GM21447 (cell line): Measurements from ENCODE around the gene SNRPD3.

Experiments
- ATAC-seq: cut with Tn5 transposase; IDR thresholded peaks from one replicate; pipeline ENCODE4 v1.9.1; 2021; ENCODE audit not compliant: unreplicated experiment

SNRPD3 gene

GRCh38 chr22:24566899-24567511, 11.2 kb downstream of the SNRPD3 start:
- ATAC-seq = no peak

- ATAC-seq = no peak
Observed at GRCh38 chr22:24567668-24568067, 11.9 kb downstream of the SNRPD3 start.

DNA sequence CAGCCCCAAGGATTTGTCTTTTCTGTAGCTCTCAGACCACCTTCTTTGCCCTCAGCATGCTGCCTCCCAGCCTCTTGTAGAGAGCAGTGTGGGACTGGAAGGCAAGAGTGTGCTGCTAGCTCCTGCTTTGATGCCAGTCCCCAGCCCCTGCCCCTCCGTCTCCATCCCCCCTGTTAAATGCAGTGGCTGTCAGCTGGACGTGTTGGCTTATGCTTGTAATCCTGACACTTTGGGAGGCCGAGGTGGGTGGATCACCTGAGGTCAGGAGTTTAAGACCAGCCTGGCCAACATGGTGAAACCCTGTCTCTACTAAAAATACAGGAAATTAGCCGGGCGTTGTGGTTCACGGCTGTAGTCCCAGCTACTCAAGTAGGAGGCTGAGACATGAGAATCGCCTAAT, 15.5 kb downstream of the SNRPD3 start:
- ATAC-seq = no peak

GRCh38 chr22:24576778-24577177, 21.0 kb downstream of the SNRPD3 start:
- ATAC-seq = no peak

DNA sequence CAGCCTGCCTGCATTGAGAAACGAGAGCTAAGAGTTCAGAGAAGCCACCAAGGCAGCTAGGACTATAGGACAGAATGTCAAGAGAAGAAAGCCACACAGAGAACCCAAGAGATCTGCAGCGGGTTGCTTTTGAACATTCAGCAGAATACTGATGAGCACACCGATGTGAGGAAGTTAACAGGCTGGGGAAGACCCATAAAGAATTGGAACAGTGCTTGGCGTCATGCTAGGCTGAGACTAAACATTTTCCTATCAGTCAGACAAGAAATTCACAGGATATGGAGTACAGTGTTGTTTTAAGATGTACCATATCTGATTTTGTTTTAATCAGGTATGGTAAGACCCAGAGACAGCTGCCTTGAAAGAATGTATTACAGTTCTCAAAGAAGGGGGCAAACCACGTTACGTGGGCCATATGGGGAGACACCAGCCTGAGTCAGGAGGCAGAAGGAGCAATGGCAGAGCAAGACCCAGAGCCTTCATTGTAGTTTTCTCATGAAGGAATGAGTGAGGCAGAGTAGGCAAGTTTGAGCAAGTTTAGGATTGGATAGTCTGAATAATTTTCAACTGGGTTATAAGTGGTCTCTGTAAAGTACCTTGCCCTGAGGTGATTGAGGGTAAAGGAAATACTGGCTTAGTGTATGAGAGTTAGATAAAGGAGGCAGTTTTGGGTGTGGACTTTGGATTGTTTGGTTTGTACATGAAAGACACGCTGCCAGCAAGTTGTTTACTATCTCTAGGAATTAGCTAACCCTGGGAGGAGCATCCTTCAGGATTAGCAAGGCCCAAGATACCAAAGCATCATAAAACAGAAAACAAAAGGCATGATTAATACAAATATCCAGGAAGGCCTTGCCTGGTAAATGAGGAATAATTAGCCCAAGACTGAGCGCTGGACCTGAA, 22.8 kb downstream of the SNRPD3 start:
- ATAC-seq = no peak

- no peak for ATAC-seq
Observed at GRCh38 chr22:24579258-24579601, 23.4 kb downstream of the SNRPD3 start.

DNA sequence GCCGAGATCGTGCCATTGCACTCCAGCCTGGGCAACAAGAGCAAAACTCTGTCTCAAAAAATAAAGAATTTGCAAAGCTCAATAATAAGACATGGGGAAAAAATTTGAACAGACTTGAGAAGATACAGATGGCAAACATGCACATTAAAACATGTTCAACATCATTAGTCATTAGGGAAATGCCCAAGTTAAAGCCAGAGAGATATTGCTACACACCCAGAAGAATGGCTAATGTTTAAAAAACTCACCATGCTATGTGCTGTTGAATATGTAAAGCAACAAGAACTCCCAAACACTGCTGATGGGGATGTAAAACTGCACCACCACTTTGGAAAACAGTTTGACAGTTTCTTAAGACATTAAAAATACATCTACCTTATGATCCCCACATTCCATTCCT, 24.5 kb downstream of the SNRPD3 start:
- no peak for ATAC-seq

DNA sequence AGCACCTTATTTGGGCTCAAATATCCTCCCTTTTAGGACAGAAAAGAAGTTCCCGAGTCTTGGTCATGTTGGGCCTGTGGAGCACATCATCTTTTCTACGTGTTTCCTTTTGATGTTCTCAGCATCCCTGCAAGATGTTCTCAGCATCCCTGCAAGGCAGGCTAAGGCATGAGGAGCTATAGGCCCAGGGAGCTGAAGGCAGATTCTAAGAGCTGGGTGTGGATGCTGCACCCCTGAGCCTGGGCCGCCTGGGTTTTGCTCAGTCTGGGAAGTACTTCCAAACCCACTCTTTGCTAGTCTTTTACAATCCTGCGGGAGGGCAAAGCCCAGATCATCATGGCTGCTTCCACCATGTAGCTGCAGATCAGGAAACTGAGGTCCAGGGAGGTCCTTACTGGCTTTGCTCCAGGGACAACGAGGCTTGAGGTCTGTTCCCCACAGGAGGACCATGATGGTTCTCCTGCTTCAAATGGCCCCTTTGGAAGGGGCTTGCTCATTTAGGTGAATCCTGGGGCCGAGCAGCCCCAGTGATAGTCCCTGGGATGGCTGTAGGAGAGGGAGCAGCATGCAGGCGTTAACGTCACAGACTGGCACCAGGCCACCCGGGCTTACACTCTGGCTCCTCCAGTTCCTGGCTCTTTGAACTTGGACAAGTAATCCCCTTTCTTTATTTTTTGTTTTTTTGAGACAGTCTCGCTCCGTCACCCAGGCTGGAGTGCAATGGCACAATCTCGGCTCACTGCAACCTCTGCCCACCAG, 26.4 kb downstream of the SNRPD3 start:
- no peak for ATAC-seq

DNA sequence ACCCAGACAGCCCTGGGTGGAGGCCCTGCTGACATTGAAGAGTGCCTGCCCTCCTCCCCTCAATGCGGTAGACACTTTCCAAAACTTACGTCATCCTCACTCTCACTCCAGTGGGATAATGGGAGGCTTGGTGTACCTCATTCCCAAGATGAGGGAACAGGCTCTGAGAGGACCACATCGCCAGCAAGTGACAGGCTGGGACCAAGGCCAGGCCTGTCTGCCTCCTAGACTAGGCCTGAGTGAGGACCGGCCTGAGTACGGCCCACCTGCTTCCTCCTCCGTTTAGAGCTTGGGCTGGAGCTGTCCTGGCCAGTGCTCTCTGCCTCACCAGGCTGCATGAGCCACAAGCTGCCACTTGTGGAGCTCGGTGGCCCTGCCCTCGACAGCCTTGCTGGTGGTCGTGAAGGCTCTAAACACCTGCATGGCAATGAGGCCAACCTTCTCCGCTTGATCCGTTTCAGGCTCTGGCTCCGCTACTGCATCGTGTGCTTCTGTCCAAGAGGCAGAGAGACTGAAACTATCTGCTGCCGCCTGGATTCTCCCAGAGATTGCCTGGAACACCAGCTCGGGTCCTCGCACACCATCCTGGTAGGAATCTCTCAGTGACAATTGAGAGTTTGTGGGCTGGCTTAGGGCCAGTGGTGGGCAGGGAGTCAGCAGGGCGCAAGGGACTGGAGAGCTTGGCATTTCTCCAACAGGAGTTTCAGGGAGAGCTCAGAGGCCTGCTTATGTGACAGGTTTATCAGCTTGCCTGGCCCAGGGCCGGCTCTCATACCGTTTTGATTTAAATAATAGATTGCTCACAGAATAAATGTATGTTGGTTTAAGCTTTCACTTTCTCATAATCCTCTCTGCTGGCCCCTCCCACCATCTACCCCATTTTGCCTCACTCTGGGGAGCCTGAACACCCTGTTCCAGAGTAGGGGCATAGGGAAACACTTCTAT, 27.7 kb downstream of the SNRPD3 start:
- no peak for ATAC-seq

GRCh38 chr22:24584166-24584790, 28.5 kb downstream of the SNRPD3 start:
- no peak for ATAC-seq

GRCh38 chr22:24584871-24585411, 29.1 kb downstream of the SNRPD3 start:
- no peak for ATAC-seq

DNA sequence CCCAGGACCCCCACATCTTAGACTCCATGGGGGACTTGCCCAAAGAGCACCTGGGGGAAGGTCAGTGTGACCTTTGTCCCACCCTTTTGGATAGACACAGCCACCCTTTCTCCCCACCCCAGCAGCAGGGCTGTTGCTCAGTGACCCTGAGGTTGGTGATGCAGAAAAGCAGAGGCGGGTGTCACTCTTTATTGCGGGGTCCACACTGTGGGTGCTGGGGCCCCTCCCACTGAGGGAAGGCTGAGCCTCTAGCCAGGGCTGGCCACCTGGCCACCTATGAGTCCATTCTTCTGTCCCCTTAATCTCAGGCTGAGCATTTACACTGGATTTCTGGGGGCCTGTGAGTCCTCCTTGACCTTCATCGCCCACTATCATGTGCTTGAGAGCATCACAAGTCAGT, 29.7 kb downstream of the SNRPD3 start:
- no peak for ATAC-seq

DNA sequence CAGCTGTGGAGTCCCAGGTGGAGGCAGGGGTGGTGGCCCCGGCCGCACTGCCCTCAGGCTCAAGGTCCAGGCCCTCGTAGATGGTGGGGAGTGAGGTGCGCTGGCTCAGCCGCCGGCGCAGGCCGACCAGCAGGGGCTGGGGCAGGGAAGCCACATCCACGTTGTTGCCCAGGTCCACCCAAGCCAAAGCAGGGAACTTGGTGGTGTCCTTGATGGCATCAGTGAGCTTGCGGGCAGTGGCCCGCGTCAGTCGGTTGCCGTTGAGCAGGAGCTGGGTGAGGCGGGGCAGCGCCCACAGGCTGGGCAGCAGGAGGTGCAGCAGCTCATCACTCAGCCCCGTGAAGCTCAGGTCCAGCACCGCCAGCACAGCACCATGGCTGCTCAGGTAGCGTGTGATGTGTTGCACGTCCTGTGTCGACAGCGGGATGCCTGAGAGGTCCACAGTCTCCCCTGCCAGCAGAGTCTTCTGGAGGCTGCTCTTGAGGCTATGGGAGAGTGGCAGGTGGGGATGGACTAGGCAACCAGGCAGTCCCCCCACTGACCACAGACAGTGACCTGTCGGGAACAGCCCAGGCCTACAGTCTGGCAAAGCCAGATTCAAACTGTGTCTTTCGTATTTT, 30.2 kb downstream of the SNRPD3 start:
- ATAC-seq = no peak

DNA sequence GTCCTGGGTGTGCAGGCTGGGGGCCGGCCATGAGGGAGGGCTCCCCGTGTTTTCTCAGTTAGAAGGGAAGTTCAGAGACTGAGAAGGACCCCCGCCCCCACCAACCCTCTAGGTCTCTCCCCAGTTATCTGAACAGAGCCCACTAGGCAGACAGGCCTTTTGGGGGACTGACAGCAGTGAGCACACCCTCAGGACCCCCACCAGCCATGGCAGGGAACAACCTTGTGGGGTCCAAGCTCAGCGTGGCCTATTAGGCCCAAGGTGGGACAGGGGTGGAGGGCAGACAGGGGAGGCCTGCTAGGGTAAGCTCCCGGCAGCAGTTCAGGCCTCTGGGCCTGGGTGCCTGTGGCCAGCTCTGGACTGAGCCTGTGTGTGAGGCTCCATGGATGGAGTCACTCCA, 31.5 kb downstream of the SNRPD3 start:
- ATAC-seq = no peak

DNA sequence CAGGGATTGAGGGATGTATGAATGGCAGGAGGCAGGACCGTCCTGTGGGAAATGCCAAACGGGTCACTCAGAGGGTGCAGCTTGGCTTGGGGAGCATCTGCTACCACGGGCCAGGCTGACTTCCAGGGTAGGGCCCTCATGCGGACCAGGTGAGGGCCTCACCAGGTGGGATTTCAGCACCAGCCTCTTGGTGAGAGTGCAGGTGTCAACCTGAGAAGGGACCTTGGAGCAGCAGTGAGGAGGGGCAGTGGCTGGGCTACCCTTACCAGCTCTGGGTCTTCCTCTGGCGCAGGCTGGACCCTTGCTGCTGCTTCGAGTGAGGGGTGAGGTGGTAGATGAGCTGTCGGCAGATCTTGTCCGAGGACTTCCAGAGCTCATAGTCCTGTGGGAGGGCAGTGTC, 32.1 kb downstream of the SNRPD3 start:
- ATAC-seq = no peak

DNA sequence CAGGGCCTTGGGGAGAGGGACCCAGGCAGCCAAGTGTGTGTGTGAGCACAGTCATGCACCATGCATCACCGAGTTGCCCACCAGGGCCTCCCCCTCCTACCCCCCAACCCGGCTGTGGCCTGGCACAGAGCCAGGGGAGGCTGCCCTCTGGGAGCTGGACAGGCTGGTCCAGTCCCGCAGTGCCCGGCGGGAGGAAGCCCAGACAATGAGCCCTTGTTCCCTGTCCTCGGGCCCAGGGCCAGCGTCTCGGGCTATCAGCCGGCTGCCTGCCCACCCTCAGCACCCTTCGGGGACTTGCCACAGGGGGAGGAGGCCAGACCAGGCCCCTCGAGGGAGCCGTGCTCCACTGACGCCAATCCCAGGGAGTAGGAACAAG, 32.6 kb downstream of the SNRPD3 start:
- ATAC-seq = no peak

- no peak for ATAC-seq
Observed at GRCh38 chr22:24588757-24589481, 33.1 kb downstream of the SNRPD3 start.

DNA sequence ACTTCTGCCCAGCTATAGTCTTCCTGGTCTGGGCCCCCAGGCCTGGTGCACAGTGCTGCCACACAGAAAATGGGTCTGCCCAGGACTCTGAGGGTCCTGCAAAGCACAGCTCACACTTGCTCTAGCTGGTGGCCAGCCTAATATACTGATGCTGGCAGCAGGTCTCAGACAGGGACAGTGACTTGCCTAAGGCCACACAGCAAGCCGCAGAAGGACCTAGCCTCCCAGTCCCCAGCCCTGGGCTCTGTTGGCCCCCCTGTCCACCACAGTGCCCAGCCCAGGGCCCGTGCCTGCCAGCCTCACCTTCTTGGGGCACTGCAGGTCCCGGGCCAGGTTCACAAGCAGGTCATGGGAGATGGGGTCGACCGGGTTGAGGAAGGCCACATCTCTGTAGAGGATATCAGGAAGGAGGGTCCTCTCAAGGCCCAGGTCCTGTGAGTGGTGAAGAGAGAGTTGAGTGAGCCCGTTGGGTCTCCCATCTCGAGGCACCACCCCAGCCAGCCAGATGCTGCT, 33.8 kb downstream of the SNRPD3 start:
- no peak for ATAC-seq
